Kidney epithelial cell (primary cell): ENCODE results near the gene DUSP5. TPM values are rescaled to one million over a fixed set of nuclear protein-coding genes. Genes with fewer than 3 reads are reported as not detected.

ENCODE experiments used
- DNase-seq: peaks from one replicate; pipeline ENCODE4 v3.0.0-alpha.2; 2010; ENCODE audit warnings: low read depth
- H3K27me3 ChIP-seq: 2 replicates; pipeline ENCODE4 v1.6.0; 2011; ENCODE audit warnings: low read length; ENCODE audit not compliant: control insufficient read depth, insufficient read depth
- H3K36me3 ChIP-seq: 2 replicates; pipeline ENCODE4 v1.5.1; 2011; ENCODE audit warnings: low read length; ENCODE audit not compliant: control insufficient read depth, insufficient read depth
- H3K4me3 ChIP-seq: 2 replicates; pipeline ENCODE4 v1.5.1; 2011; ENCODE audit warnings: low read depth, mild to moderate bottlenecking, control low read depth, low read length
- CTCF ChIP-seq: IDR thresholded peaks from 2 replicates; pipeline ENCODE4 v1.5.1; 2011; ENCODE audit warnings: mild to moderate bottlenecking, moderate library complexity, low read length, control low read depth, inconsistent platforms; ENCODE audit not compliant: insufficient read depth, poor library complexity, severe bottlenecking
- total RNA-seq: library from RNA; depleted of rRNA; stranded (reverse); fragments of >200 nt; gene quantifications from 2 replicates; pipeline ENCODE4 v1.2.3, GENCODE V29; 2015

DUSP5 gene
- total RNA-seq, 1 donor from 2014 or later, result 88.4 TPM

GRCh38 chr10:110485541-110485940, 12.2 kb upstream of the DUSP5 start:
- Histone ChIP-seq H3K27me3 (no peaks in the 10 kb centered on the region), H3K4me3 (no peak overlapping the region), H3K36me3 (no peaks in the 10 kb centered on the region)
- DNase-seq, result no peak
- no peak for TF ChIP-seq CTCF

- no peak for TF ChIP-seq CTCF
- Histone ChIP-seq H3K27me3 (no peaks in the 10 kb centered on the region), H3K4me3 (no peak overlapping the region)
Observed at GRCh38 chr10:110486680-110487410, 10.9 kb upstream of the DUSP5 start.

GRCh38 chr10:110487411-110488331, 10.0 kb upstream of the DUSP5 start:
- TF ChIP-seq CTCF, result no peak
- Histone ChIP-seq H3K27me3 (no peaks in the 10 kb centered on the region), H3K4me3 (no peak overlapping the region), H3K36me3 (no peaks in the 10 kb centered on the region)
- DNase-seq, result no peak

More at GRCh38 chr10:110486680-110487410, 10.9 kb upstream of the DUSP5 start:
- no peak for DNase-seq
- H3K36me3 ChIP-seq, result no peaks in the 10 kb centered on the region

GRCh38 chr10:110488332-110488681, 9.4 kb upstream of the DUSP5 start:
- H3K36me3 ChIP-seq, result no peaks in the 10 kb centered on the region

GRCh38 chr10:110488940-110489339, 8.8 kb upstream of the DUSP5 start:
- no peaks in the 10 kb centered on the region for H3K27me3 ChIP-seq
- H3K4me3 ChIP-seq, result no peak overlapping the region
- no peak for TF ChIP-seq CTCF
- no peak for DNase-seq
- H3K36me3 ChIP-seq, result no peaks in the 10 kb centered on the region

More at GRCh38 chr10:110488332-110488681, 9.4 kb upstream of the DUSP5 start:
- no peaks in the 10 kb centered on the region for H3K27me3 ChIP-seq
- TF ChIP-seq CTCF, result no peak
- H3K4me3 ChIP-seq, result no peak overlapping the region
- no peak for DNase-seq

- no peak for DNase-seq
- Histone ChIP-seq H3K4me3 (no peak overlapping the region), H3K27me3 (no peaks in the 10 kb centered on the region), H3K36me3 (no peaks in the 10 kb centered on the region)
- no peak for TF ChIP-seq CTCF
Observed at GRCh38 chr10:110490640-110491039, 7.1 kb upstream of the DUSP5 start.
